K562 (cell line): ENCODE data around the gene KLHL28. TPM values are rescaled to one million over a fixed set of nuclear protein-coding genes. Genes with fewer than 3 reads are reported as not detected.

Source experiments
- ATAC-seq: fragments of 200-7000 bp; cut with Tn5 transposase; 3 replicates; pipeline ENCODE4 v1.9.1; 2020; ENCODE audit warnings: moderate library complexity
- BruUV-seq: library from RNA; stranded (reverse); fragments of 400-500 nt; replicated peaks from 2 replicates; lab custom pipeline; 2021; lab: Mats Ljungman, UMichigan
- CTCF ChIA-PET: fragments of 300-600 bp; formaldehyde crosslinking; extraction: SDS; loops from one replicate; lab custom pipeline; 2021; ENCODE audit warnings: low intra/inter-chr PET ratio; lab: Yijun Ruan, JAX
- POLR2A ChIA-PET: fragments of 300-600, 350-650 bp; sonication (Branson Sonifier 250); formaldehyde crosslinking; extraction: SDS; loops from one replicate; lab custom pipeline; 2021; ENCODE audit warnings: antibody characterized with exemption, inconsistent platforms; lab: Yijun Ruan, JAX
- DNase-seq, 4 experiments: peaks; one replicate each; pipeline versions ENCODE4 v3.0.0 to v3.0.0-alpha.2; 2011 to 2018; ENCODE audit warnings: low spot score in 3 of 4, mixed read lengths in 3 of 4; ENCODE audit errors: extremely low read depth in 1 of 4
- FAIRE-seq: peaks from 2 replicates; lab custom pipeline; 2011; peaks lifted over from hg19 to GRCh38; lab: Jason Lieb, UNC
- H2AFZ ChIP-seq: 2 replicates; pipeline ENCODE4 v1.6.0; 2011; ENCODE audit warnings: low read depth, low read length, control low read depth, inconsistent platforms
- H3K27ac ChIP-seq: fragments of 200-600 bp; 3 replicates; pipeline ENCODE4 v1.8.0; 2011; ENCODE audit warnings: low read depth, mild to moderate bottlenecking, control low read depth, inconsistent platforms, low read length, moderate library complexity, mixed read lengths; ENCODE audit errors: extremely low read depth
- H3K27me3 ChIP-seq, 2 experiments: fragments of 300-600 bp in 1 of 2; 2 replicates in 1 of 2; 3 replicates in 1 of 2; pipeline versions ENCODE4 v1.6.0 to v1.8.0; 2011; ENCODE audit warnings: inconsistent platforms in 2 of 2, low read length in 2 of 2, mild to moderate bottlenecking in 1 of 2, mixed read lengths in 1 of 2, moderate library complexity in 1 of 2; ENCODE audit not compliant: control insufficient read depth in 2 of 2, insufficient read depth in 2 of 2
- H3K36me3 ChIP-seq: fragments of 300-600 bp; 3 replicates; pipeline ENCODE4 v1.8.0; 2011; ENCODE audit warnings: mild to moderate bottlenecking, low read length, inconsistent platforms; ENCODE audit not compliant: control insufficient read depth, insufficient read depth
- H3K4me1 ChIP-seq, 2 experiments: fragments of 200-600 bp in 1 of 2; replicated peaks in 1 of 2; 2 replicates in 1 of 2; 3 replicates in 1 of 2; pipeline versions ENCODE4 v1.5.1 to v1.8.0; 2011; ENCODE audit warnings: inconsistent platforms in 2 of 2, low read length in 2 of 2, mild to moderate bottlenecking in 1 of 2, mixed read lengths in 1 of 2, moderate library complexity in 1 of 2; ENCODE audit not compliant: control insufficient read depth in 2 of 2, insufficient read depth in 2 of 2
- H3K4me2 ChIP-seq: 2 replicates; pipeline ENCODE4 v1.6.1; 2011; ENCODE audit warnings: low read length, control low read depth, inconsistent platforms, mixed read lengths; ENCODE audit not compliant: insufficient read depth
- H3K4me3 ChIP-seq: fragments of 200-600 bp; sonication (generic), shearing (Covaris generic); 2 replicates; pipeline ENCODE4 v1.5.1; 2016; ENCODE audit warnings: control low read depth, inconsistent platforms
- H3K79me2 ChIP-seq: fragments of 200-600 bp; 3 replicates; pipeline ENCODE4 v1.8.0; 2011; ENCODE audit warnings: low read length, inconsistent platforms; ENCODE audit not compliant: control insufficient read depth, insufficient read depth
- H3K9ac ChIP-seq, 2 experiments: 2 replicates each; pipeline versions ENCODE4 v1.6.0 to v1.6.1; 2011; ENCODE audit warnings: low read depth in 2 of 2, low read length in 2 of 2, control low read depth in 1 of 2, inconsistent platforms in 1 of 2, mild to moderate bottlenecking in 1 of 2, mixed read lengths in 1 of 2; ENCODE audit not compliant: insufficient read depth in 1 of 2
- H3K9me1 ChIP-seq: one replicate; pipeline ENCODE4 v1.6.0; 2011; ENCODE audit warnings: inconsistent platforms, mild to moderate bottlenecking, low read length, moderate library complexity; ENCODE audit not compliant: control insufficient read depth, insufficient read depth
- H3K9me3 ChIP-seq: replicated peaks from 2 replicates; pipeline ENCODE4 v1.5.1; 2011; ENCODE audit warnings: low read depth, low read length, inconsistent platforms; ENCODE audit not compliant: control insufficient read depth, insufficient read depth
- H4K20me1 ChIP-seq: replicated peaks from 2 replicates; pipeline ENCODE4 v1.6.1; 2011; ENCODE audit warnings: low read length, inconsistent platforms, mixed read lengths; ENCODE audit not compliant: control insufficient read depth, insufficient read depth
- CHD1 ChIP-seq: fragments of 200-600 bp; sonication (generic); IDR thresholded peaks from one replicate; pipeline ENCODE4 v1.6.1; 2012; ENCODE audit warnings: mild to moderate bottlenecking, moderate library complexity, low read length, inconsistent platforms
- ESRRB ChIP-seq: fragments of 250-450 bp; sonication (Bioruptor Pico); IDR thresholded peaks from 2 replicates; pipeline ENCODE4 v1.5.0; 2020; ENCODE audit warnings: mild to moderate bottlenecking, moderate library complexity, borderline replicate concordance
- JUND ChIP-seq, 2 experiments: IDR thresholded peaks; 2 replicates in 1 of 2; 3 replicates in 1 of 2; pipeline ENCODE4 v1.6.1; 2011; ENCODE audit warnings: borderline replicate concordance in 2 of 2, low read depth in 2 of 2, low read length in 2 of 2, improper control_type of control experiment in 1 of 2, missing biosample characterization in 1 of 2, missing genetic modification characterization in 1 of 2, missing genetic modification reagents in 1 of 2
- MYNN ChIP-seq, 2 experiments: sonication (generic); formaldehyde crosslinking in 1 of 2; IDR thresholded peaks; 2 replicates each; pipeline versions ENCODE4 v1.5.0 to v1.6.1; 2016 to 2020; ENCODE audit warnings: antibody characterized with exemption in 1 of 2, missing genetic modification reagents in 1 of 2
- PTRF ChIP-seq: fragments of 450-650 bp; IDR thresholded peaks from 2 replicates; pipeline ENCODE4 v1.6.1; 2016; ENCODE audit warnings: mild to moderate bottlenecking, missing genetic modification characterization, missing compliant biosample characterization
- RBBP5 ChIP-seq: fragments of 200-600 bp; sonication (generic); IDR thresholded peaks from 2 replicates; pipeline ENCODE4 v1.6.1; 2012; ENCODE audit warnings: borderline replicate concordance, mild to moderate bottlenecking, low read length, control low read depth, inconsistent platforms; ENCODE audit not compliant: insufficient read depth, poor library complexity, severe bottlenecking
- WGBS: fragments of 100-300 bp; shearing (Covaris generic); methylation state at CpG from one replicate; pipeline ENCODE4 v1.1.6; 2016; ENCODE audit warnings: low coverage, mixed read lengths; ENCODE audit not compliant: insufficient coverage; ENCODE audit errors: missing lambda C conversion rate; 5-methylcytosine and 5-hydroxymethylcytosine counted together
- in situ Hi-C: fragments of 300-500 bp; cut with MboI; formaldehyde crosslinking; loops from 4 replicates; pipeline ENCODE4 v1.15.0; 2018; ENCODE audit warnings: inconsistent platforms, mixed read lengths
- intact Hi-C: fragments of 100-400 bp; cut with micrococcal nuclease; formaldehyde crosslinking; loops from 2 replicates; pipeline ENCODE4 v1.14.2; 2022
- polyA plus RNA-seq, 8 experiments: library from polyadenylated mRNA; depleted of rRNA in 4 of 8; stranded (reverse) in 5 of 8; unstranded in 3 of 8; fragments of >200 nt; fragmentation: Nextera tagmentation in 2 of 8; fragmentation: Illumina TruSeq in 1 of 8; extraction: Ambion mirVana in 2 of 8; extraction: Trizol in 1 of 8; gene quantifications; 2 replicates each; pipeline versions ENCODE4 v1.2.1 to v1.2.3, GENCODE V29; 2011 to 2014; ENCODE audit warnings: inconsistent platforms in 1 of 8, missing spikeins in 1 of 8
- total RNA-seq, 7 experiments: library from RNA; depleted of rRNA in 6 of 7; stranded (reverse); fragments of >200 nt in 6 of 7; fragmentation: Illumina TruSeq in 2 of 7; extraction: Trizol in 2 of 7; gene quantifications; 2 replicates each; pipeline versions ENCODE4 v1.2.1 to v1.2.3, GENCODE V29; 2011 to 2021; ENCODE audit warnings: low replicate concordance in 1 of 7

Gene KLHL28
- total and polyA plus RNA-seq, 9 of the 15 experiments (the other 6 are each of a cell fraction or from before 2014, with no cell fraction given), result 1.1 to 7.5 (median 4.7) TPM

- no peaks in the 10 kb centered on the region; a peak in 3 of 5 replicates for H3K4me1 ChIP-seq
- no peak overlapping the region for H2AFZ ChIP-seq
- no peak for TF ChIP-seq PTRF (tag)
- TF ChIP-seq ESRRB (CRISPR knock-in tag), result no peak
- no peak for TF ChIP-seq MYNN (IDR thresholded peaks at IDR 0.05)
- no peak for TF ChIP-seq MYNN (CRISPR knock-in tag; IDR thresholded peaks at IDR 0.05)
- TF ChIP-seq JUND (IDR thresholded peaks at IDR 0.05; ENCODE audit: borderline replicate concordance, low read depth, low read length), result no peak
- no peak for TF ChIP-seq JUND (tag; IDR thresholded peaks at IDR 0.05; ENCODE audit: borderline replicate concordance, low read depth, low read length)
- TF ChIP-seq RBBP5, result no peak
- peak; percentile 6 for TF ChIP-seq CHD1
- H3K36me3 ChIP-seq, result no peaks in the 10 kb centered on the region
- peak overlapping the region; percentile 90 for H3K4me2 ChIP-seq
- peak overlapping the region; percentile 77; the same call in 1 of the 3 replicates for H3K27ac ChIP-seq
- no peaks in the 10 kb centered on the region for H3K9me3 ChIP-seq
- CTCF ChIA-PET, result no interaction called here
- intact Hi-C loops (loop anchor here (2.0 to 5.0 kb wide), 3 partner anchors 48 to 292 kb away; partner anchors contain the start of genes FANCM, FKBP3 and MIS18BP1), in situ Hi-C loops (no loop called here)
- no peaks in the 10 kb centered on the region for H3K9me1 ChIP-seq
- H3K9ac ChIP-seq, result peak overlapping the region in 1 of 2 experiments; percentile 72; a peak in 2 of 4 replicates
- DNase-seq (no peak), FAIRE-seq (no peak), ATAC-seq (no peak)
- no TSS peak for BruUV-seq
- H3K79me2 ChIP-seq, result peaks cover 89% of the 10 kb centered on the region
- POLR2A ChIA-PET, result no interaction called here
- 0 out of 2 replicates have a peak, but pooled peaks cover 9% of the 10 kb centered on the region for H4K20me1 ChIP-seq
- 3% methylated on average over 3 of the region's 3 CpGs for WGBS
- no peaks in the 10 kb centered on the region for H3K27me3 ChIP-seq
- H3K4me3 ChIP-seq, result peak overlapping the region; percentile 53
Measured at GRCh38 chr14:44960646-44961045, 1.1 kb downstream of the KLHL28 start.
